ENCODE data around the gene ASIC3.
"Not testable (repeated sequence)": the region's sequence is repeated elsewhere in the genome, so short reads cannot be mapped to it uniquely, and the experiment has no call there.

ASIC3 gene
- 0.61 to 2.6 reads per million in 2 experiments for total RNA-seq

GRCh38 chr7:151047976-151048815 is at the start of gene ASIC3:
Gene ASIC3 (plus strand): TSS chr7:151048531. CDS start chr7:151048886, 355 bp downstream.
- no peak for DNase-seq (ENCODE audit: low read depth)

DNA sequence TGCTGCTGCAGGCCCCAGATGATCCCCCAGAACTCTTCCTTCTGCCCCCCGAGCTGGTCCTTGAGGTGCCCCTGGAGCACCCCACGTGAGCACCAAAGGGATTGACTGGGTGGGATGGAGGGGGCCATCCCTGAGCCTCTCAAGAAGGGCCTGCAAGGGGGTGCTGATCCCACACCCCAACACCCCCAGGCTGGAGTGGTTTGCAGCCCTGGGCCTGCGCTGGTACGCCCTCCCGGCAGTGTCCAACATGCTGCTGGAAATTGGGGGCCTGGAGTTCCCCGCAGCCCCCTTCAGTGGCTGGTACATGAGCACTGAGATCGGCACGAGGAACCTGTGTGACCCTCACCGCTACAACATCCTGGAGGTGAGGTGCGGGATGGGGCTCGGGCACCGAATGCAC is 49.3 kb upstream of the ASIC3 start:
- no peak for DNase-seq (ENCODE audit: low read depth)

DNA sequence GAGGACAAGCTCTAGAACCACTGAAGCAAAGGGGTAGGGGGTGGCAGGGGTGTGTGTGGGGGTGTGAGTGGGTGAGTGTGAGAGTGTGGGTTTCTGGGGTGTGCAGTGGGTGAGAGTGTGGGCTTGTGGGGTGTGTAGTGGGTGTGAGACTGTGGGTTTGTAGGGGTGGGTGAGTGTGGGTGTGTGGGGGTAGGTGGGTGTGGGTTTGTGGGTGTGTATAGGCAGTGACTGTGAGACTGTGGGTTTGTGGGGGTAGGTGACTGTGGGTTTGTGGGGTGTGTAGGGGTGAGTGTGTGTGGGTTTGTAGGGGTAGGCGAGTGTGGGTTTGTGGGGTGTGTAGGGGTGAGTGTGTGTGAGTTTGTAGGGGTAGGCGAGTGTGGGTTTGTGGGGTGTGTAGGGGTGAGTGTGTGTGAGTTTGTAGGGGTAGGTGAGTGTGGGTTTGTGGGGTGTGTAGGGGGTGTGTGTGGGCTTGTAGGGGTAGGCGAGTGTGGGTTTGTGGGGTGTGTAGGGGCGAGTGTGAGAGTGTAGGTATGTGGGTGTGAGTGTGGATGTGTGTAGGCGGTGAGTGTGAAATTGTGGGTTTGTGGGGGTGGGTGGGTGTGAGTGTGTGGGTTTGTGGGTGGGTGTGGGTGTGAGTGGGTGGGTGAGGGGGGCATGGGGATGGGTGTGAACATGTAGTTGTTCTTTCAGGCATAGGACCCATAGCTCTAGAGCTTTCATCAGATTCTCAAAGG is 48.7 kb upstream of the ASIC3 start:
- DNase-seq (ENCODE audit: low read depth) = no peak

DNA sequence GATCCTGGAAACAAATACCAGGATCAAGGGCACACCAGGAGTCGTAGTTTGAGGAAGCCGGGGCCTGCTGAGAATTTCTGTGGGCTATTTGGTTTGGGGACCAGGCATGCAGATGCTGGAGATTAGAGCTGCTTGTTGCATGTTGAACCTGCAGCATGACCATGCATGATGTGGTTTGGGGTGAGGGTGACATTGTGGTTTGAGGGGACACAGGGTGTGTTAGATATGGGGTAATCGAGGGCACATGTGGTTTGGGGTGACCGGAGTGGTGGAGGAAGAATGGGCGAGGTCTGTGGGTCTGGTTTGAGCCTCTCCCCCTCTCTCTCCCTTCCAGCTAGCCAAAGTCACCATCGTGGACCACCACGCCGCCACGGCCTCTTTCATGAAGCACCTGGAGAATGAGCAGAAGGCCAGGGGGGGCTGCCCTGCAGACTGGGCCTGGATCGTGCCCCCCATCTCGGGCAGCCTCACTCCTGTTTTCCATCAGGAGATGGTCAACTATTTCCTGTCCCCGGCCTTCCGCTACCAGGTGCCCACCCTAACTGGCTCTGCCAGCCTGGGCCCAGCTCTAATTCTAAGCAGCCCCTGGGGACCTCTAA is 47.3 kb upstream of the ASIC3 start:
- DNase-seq (ENCODE audit: low read depth) = no peak

GRCh38 chr7:151001546-151001945 is 46.8 kb upstream of the ASIC3 start:
- no peak for DNase-seq (ENCODE audit: low read depth)

GRCh38 chr7:151003572-151003971 is 44.8 kb upstream of the ASIC3 start:
- DNase-seq (ENCODE audit: low read depth) = no peak

- no peak for DNase-seq (ENCODE audit: low read depth)
These were observed 42.8 kb upstream of the ASIC3 start for GRCh38 chr7:151005566-151005965.

DNA sequence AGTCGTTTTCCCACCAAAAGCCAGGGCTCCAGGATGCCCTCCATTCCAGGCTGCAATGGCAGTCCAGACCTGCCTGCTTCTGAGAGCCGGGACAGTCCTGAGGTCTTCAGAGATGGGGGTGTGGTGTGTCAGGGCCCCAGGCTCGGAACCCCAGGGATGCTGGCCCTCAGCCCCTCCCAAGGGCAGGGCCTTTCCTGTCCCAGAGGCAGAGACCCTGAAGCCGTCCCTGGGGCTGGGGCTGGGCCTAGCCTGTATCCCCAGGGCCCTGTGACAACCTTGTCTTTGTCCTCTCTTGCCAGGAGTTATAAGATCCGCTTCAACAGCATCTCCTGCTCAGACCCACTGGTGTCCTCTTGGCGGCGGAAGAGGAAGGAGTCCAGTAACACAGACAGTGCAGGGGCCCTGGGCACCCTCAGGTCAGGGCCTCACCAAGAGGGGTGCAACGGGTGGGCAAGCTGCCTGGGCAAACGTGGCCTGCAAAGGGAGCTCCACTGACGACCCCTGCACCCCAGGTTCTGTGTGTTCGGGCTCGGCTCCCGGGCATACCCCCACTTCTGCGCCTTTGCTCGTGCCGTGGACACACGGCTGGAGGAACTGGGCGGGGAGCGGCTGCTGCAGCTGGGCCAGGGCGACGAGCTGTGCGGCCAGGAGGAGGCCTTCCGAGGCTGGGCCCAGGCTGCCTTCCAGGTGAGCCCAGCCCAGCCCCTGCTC is 41.6 kb upstream of the ASIC3 start:
- no peak for DNase-seq (ENCODE audit: low read depth)

DNA sequence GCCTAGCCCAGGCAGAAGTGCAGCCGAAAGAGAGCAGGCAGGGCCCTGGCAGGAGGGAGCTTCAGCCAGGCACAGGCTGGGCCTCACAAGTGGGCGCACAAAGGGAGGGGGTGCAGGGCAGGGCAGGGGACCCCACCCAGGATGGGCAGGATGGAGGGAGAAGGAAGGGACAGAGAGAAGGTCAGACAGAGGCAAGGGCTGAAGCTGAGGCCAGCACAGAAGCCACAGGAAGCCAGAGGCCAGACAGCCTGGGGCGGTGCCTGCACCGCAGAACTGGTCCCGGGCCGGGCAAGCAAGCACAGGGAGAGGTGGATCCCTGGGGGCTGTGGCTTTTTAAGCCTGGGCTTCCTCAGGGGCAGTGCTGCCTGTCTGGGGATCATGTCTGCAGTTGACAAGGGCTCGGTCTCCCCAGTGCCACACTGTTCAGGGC is 40.8 kb upstream of the ASIC3 start:
- DNase-seq (ENCODE audit: low read depth) = no peak

- peak; percentile 23 for DNase-seq (ENCODE audit: low read depth)
These were observed 40.2 kb upstream of the ASIC3 start for GRCh38 chr7:151008143-151008510.

- DNase-seq (ENCODE audit: low read depth) = peak; percentile 70
These were observed 39.6 kb upstream of the ASIC3 start for GRCh38 chr7:151008511-151009323.

- no peak for DNase-seq (ENCODE audit: low read depth)
These were observed 38.8 kb upstream of the ASIC3 start for GRCh38 chr7:151009327-151010036.

DNA sequence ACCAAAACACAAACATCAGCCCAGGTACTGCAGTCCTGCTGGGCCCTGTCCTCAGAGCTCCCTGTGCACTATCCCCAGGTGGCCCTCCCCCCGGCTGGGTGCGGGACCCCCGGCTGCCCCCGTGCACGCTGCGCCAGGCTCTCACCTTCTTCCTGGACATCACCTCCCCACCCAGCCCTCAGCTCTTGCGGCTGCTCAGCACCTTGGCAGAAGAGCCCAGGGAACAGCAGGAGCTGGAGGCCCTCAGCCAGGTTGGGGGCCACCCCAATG is 38.4 kb upstream of the ASIC3 start:
- no peak for DNase-seq (ENCODE audit: low read depth)

- DNase-seq (ENCODE audit: low read depth) = peak; percentile 18
These were observed 37.8 kb upstream of the ASIC3 start for GRCh38 chr7:151010307-151011096.

GRCh38 chr7:151011097-151011409 is 37.3 kb upstream of the ASIC3 start:
- DNase-seq (ENCODE audit: low read depth) = no peak

DNA sequence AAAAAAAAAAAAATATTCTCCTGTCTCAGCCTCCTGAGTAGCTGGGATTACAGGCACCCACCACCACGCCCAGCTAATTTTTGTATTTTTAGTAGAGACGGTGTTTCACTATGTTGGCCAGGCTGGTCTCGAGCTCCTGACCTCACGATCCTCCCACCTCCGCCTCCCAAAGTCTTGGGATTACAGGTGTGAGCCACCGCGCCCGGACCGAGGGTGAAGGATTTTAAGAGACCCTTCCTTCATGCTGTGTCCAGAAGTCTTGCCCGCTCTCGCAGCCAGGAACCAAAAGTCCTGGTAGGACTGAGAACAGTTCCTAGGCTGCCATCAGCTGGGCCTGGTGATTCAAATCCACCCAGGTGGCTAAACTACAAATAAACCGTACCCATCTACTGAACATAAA is 36.7 kb upstream of the ASIC3 start:
- DNase-seq (ENCODE audit: low read depth) = not testable (repeated sequence)

GRCh38 chr7:151012031-151012692 is 36.2 kb upstream of the ASIC3 start:
- no peak for DNase-seq (ENCODE audit: low read depth)

- DNase-seq (ENCODE audit: low read depth) = no peak
These were observed 35.4 kb upstream of the ASIC3 start for GRCh38 chr7:151012911-151013347.

DNA sequence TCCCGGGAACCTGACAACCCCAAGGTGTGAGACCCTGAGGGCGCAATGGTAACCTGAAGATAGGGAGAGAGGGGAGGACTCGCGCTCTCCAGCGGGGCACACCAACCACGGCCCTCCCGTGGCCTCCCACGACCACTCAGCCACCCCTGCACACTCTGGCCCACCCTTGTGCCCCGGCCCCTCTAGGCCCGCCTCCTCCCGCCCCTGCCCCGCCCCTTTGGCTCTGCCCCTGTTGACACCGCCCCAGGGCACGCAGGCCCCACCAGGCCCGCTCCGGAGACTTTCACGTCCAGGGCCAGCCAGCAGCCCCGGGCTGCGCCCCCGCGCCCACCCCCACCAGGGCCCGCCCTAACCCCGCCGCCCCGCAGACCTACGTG is 35.0 kb upstream of the ASIC3 start:
- no peak for DNase-seq (ENCODE audit: low read depth)
